Measurements from ENCODE around the gene KRABD2.
"Not testable (repeated sequence)": the region's sequence is repeated elsewhere in the genome, so short reads cannot be mapped to it uniquely, and the experiment has no call there.

Gene KRABD2

GRCh38 chr17:8402921-8403536 lies 26.5 kb upstream of the KRABD2 start:
- no peaks in the 10 kb centered on the region for H3K9me3 Mint-ChIP-seq
- H3K36me3 Mint-ChIP-seq (ENCODE audit: insufficient read depth): no peaks in the 10 kb centered on the region
- no peak for DNase-seq
- H3K4me1 Mint-ChIP-seq (ENCODE audit: low read depth): no peaks in the 10 kb centered on the region
- no peak overlapping the region for H3K4me3 Mint-ChIP-seq
- H3K27me3 Mint-ChIP-seq (ENCODE audit: low read depth): peaks cover 44% of the 10 kb centered on the region
- ATAC-seq: no peak

- Mint-ChIP-seq H3K9me3 (no peaks in the 10 kb centered on the region), H3K4me1 (ENCODE audit: low read depth) (no peaks in the 10 kb centered on the region), H3K4me3 (no peak overlapping the region), H3K27me3 (ENCODE audit: low read depth) (peaks cover 53% of the 10 kb centered on the region), H3K36me3 (ENCODE audit: insufficient read depth) (no peaks in the 10 kb centered on the region)
- DNase-seq: no peak
- no peak for ATAC-seq
These were observed 24.6 kb upstream of the KRABD2 start for GRCh38 chr17:8401107-8401506.

DNA sequence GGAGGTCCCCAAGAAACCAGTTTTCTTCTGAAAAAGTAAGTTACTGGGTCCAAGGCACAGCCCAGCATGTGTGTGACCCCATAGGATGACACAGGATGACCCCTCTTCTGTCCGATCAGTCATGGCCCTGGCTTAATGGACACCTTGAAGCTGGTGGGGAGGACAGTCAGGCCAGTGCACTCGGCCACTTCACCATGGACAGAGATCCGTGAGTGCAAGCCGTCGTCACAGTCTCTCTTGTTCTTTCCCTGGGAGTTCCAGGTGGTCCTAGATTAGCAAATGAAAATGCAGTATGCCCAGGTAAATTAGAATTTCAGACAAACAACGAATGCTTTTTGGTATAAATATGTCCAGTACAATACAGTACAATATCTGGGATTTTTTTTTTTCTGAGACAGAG lies 22.5 kb upstream of the KRABD2 start:
- peaks cover 2% of the 10 kb centered on the region for H3K4me1 Mint-ChIP-seq (ENCODE audit: low read depth)
- peaks cover 55% of the 10 kb centered on the region for H3K27me3 Mint-ChIP-seq (ENCODE audit: low read depth)
- DNase-seq: no peak
- no peaks in the 10 kb centered on the region for H3K36me3 Mint-ChIP-seq (ENCODE audit: insufficient read depth)
- H3K4me3 Mint-ChIP-seq: no peak overlapping the region
- ATAC-seq: no peak
- H3K9me3 Mint-ChIP-seq: no peaks in the 10 kb centered on the region

DNA sequence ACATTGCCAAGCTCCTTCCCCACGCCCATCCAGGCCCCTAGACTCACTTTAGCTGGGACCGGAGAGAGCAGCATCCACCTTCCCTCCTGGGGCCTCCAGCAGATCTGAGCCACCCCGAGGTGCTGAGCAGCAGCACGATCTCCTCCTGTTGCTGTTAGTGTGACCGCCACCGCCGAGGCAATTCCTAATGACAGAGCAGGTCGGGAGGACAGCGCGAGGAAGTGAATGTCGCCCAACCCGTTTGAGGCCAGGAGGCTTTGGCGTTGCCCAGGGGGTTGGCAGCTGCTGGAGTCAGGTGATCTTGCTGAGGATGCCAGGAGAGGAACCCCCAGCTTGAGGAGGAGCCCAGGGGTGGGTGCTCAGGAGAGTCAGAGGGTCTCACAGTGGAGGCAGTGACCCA lies 21.1 kb upstream of the KRABD2 start, which contains the start of gene RNF222:
Gene RNF222, minus strand, starts transcription at position 192 of the 400 bp plus-strand sequence. CDS start 4,366 bp downstream, outside the sequence.
- no peak for DNase-seq
- H3K4me1 Mint-ChIP-seq (ENCODE audit: low read depth): peaks cover 9% of the 10 kb centered on the region
- no peak within 1 kb of the TSS for H3K4me3 Mint-ChIP-seq
- no peaks in the 10 kb centered on the region for H3K9me3 Mint-ChIP-seq
- no peak for ATAC-seq
- no peaks in the 10 kb centered on the region for H3K36me3 Mint-ChIP-seq (ENCODE audit: insufficient read depth)
- peaks cover 49% of the 10 kb centered on the region for H3K27me3 Mint-ChIP-seq (ENCODE audit: low read depth)

- H3K27me3 Mint-ChIP-seq (ENCODE audit: low read depth): peaks cover 26% of the 10 kb centered on the region
- ATAC-seq: not testable (repeated sequence)
These were observed 18.0 kb upstream of the KRABD2 start for GRCh38 chr17:8394497-8394896.

GRCh38 chr17:8393470-8394231 lies 17.1 kb upstream of the KRABD2 start:
- H3K27me3 Mint-ChIP-seq (ENCODE audit: low read depth): peaks cover 22% of the 10 kb centered on the region
- no peak overlapping the region for H3K4me3 Mint-ChIP-seq
- ATAC-seq: peak; percentile 82 to 92
- no peaks in the 10 kb centered on the region for H3K9me3 Mint-ChIP-seq
- peaks cover 9% of the 10 kb centered on the region for H3K4me1 Mint-ChIP-seq (ENCODE audit: low read depth)
- DNase-seq: peak; percentile 27
- no peaks in the 10 kb centered on the region for H3K36me3 Mint-ChIP-seq (ENCODE audit: insufficient read depth)

More at GRCh38 chr17:8394497-8394896, 18.0 kb upstream of the KRABD2 start:
- not testable (repeated sequence) for H3K9me3 Mint-ChIP-seq; DNase-seq; H3K4me3 Mint-ChIP-seq; H3K4me1 Mint-ChIP-seq (ENCODE audit: low read depth); H3K36me3 Mint-ChIP-seq (ENCODE audit: insufficient read depth)

DNA sequence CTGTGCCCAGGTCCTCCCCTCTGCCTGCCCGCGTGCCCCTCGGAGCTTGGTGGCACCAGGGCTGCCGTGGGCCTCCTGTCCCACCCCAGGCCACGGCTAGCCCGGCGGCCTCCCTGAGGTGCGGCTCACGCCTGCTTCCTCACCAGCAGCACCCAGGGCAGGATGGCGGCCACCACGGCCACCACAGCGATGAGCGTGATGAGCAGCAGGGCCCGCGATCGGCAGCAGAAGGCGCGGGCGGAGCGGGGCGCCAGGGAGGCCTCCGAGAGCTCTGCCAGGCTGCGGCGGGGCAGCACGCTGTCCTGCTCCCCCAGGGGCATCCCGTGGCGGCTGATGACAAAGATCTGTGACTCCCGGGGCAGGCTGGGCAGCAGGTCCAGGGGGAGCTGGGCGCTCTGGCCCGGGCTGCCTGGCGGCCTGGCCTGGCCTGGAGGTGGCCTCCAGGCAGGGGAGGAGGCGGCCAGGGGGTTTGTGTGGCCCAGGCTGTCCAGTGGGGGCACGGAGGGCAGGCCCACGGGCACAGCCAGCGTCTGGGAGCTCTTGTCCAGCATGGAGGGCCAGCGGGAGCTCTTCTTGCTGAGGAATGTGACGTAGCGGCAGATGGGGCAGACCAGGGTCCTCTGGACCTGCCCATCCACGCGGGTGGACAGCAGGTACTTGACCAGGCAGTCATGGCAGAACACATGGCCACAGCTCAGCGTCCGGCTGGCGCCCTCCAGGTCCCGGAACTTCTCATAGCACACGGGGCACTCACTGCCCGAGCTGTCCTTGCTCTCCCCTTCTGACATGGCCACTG lies 16.4 kb upstream of the KRABD2 start:
- no peak for ATAC-seq
- Mint-ChIP-seq H3K4me1 (ENCODE audit: low read depth) (peaks cover 13% of the 10 kb centered on the region), H3K27me3 (ENCODE audit: low read depth) (peaks cover 15% of the 10 kb centered on the region), H3K9me3 (no peaks in the 10 kb centered on the region), H3K36me3 (ENCODE audit: insufficient read depth) (no peaks in the 10 kb centered on the region), H3K4me3 (no peak overlapping the region)
- no peak for DNase-seq

DNA sequence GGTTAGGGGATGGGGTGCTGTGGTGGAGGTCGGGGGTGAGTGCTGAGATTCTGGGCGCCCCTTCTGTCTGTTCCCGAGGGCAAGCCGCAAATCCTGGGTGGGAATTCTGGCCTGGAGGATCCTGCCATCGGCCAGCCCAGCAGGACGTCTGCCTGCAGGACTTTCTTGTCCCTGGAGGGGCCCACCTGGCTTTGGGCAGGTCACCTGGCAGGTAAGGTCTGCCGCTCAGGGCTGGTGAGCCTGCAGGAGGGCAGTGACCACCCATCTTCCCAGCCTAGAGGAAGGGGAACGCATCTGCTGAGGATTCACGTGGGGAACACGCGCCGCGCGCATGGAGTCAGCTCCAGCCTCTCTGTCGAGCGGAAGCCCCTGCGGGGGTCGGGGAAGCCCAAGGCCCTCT lies 15.8 kb upstream of the KRABD2 start:
- no peaks in the 10 kb centered on the region for H3K9me3 Mint-ChIP-seq
- DNase-seq (no peak), ATAC-seq (no peak)
- H3K27me3 Mint-ChIP-seq (ENCODE audit: low read depth): peaks cover 9% of the 10 kb centered on the region
- peaks cover 17% of the 10 kb centered on the region for H3K4me1 Mint-ChIP-seq (ENCODE audit: low read depth)
- no peak overlapping the region for H3K4me3 Mint-ChIP-seq
- no peaks in the 10 kb centered on the region for H3K36me3 Mint-ChIP-seq (ENCODE audit: insufficient read depth)

GRCh38 chr17:8391711-8392110 lies 15.2 kb upstream of the KRABD2 start:
- Mint-ChIP-seq H3K9me3 (no peaks in the 10 kb centered on the region), H3K36me3 (ENCODE audit: insufficient read depth) (no peaks in the 10 kb centered on the region), H3K4me3 (no peak overlapping the region), H3K27me3 (ENCODE audit: low read depth) (peaks cover 5% of the 10 kb centered on the region), H3K4me1 (ENCODE audit: low read depth) (peaks cover 19% of the 10 kb centered on the region)
- no peak for DNase-seq
- ATAC-seq: no peak

DNA sequence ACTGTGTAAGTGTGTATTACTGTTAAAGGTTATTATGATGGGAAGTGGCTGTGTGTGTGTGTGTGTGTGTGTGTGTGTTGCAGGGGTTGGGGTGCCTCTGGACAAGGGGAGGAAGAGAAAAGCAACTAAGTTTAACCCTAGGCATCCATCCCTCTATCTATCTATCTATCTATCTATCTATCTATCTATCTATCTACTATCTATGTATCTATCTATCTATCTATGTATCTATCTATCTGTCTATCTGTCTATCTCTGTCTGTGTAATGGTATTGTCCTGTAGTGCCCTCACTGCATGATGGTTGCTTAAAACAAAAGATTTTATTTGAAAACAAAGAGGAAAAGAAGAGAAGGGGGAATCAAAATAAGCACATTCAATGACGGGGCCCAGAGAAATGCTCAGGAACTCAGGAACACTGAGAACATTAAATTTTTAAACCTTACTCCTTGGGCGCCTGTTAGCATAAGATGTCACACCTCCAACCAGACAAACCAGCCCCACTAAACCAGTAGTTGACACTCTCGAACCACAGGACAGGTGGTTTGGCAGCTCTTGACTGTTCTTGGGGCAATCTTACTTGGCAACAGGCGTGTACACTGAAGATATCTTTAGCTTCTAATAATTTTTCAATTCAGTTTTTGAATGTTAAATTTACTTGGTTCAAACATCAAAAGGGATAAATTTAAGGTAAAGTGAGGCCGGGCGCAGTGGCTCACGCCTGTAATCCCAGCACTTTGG lies 11.6 kb upstream of the KRABD2 start:
- DNase-seq: no peak
- no peak overlapping the region for H3K4me3 Mint-ChIP-seq
- H3K36me3 Mint-ChIP-seq (ENCODE audit: insufficient read depth): no peaks in the 10 kb centered on the region
- ATAC-seq: no peak
- no peaks in the 10 kb centered on the region for H3K27me3 Mint-ChIP-seq (ENCODE audit: low read depth)
- peaks cover 25% of the 10 kb centered on the region for H3K4me1 Mint-ChIP-seq (ENCODE audit: low read depth)
- H3K9me3 Mint-ChIP-seq: no peaks in the 10 kb centered on the region

GRCh38 chr17:8386841-8387240 lies 10.3 kb upstream of the KRABD2 start:
- H3K36me3 Mint-ChIP-seq (ENCODE audit: insufficient read depth): peaks cover 12% of the 10 kb centered on the region
- H3K4me1 Mint-ChIP-seq (ENCODE audit: low read depth): peaks cover 28% of the 10 kb centered on the region
- no peaks in the 10 kb centered on the region for H3K9me3 Mint-ChIP-seq
- DNase-seq (no peak), ATAC-seq (no peak)
- H3K27me3 Mint-ChIP-seq (ENCODE audit: low read depth): no peaks in the 10 kb centered on the region
- no peak overlapping the region for H3K4me3 Mint-ChIP-seq

DNA sequence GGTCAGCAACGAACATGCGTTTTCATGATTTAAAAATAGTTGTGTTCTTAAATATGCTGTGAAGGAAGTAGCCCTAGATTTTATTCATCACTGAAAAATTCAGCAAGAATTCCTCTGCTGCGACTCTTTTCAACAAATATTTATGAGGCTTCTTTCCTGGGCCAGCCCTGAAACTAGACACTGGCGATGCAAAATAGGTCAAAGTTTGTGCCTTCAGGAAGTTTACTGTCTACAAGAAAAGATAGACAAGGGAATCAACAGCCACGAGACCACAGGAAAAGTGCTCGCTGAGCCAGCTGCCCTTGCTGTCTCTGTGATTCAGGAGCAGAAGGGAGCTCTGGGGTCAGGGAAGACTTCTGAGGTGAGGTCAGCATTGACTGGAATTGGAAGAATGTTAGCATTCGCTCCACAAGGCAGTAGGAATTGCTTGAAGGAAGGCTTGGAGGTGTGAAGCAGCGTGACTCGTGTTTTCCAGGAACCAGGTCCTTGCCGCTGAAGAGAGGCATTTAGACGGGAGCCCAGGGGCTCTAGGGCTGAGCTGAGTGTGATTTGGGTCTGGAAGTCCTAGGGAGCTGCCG lies 8.4 kb upstream of the KRABD2 start:
- no peaks in the 10 kb centered on the region for H3K27me3 Mint-ChIP-seq (ENCODE audit: low read depth)
- ATAC-seq (no peak), DNase-seq (no peak)
- peaks cover 44% of the 10 kb centered on the region for H3K4me1 Mint-ChIP-seq (ENCODE audit: low read depth)
- H3K36me3 Mint-ChIP-seq (ENCODE audit: insufficient read depth): peaks cover 29% of the 10 kb centered on the region
- H3K9me3 Mint-ChIP-seq: no peaks in the 10 kb centered on the region
- peak overlapping the region; percentile 100 for H3K4me3 Mint-ChIP-seq

DNA sequence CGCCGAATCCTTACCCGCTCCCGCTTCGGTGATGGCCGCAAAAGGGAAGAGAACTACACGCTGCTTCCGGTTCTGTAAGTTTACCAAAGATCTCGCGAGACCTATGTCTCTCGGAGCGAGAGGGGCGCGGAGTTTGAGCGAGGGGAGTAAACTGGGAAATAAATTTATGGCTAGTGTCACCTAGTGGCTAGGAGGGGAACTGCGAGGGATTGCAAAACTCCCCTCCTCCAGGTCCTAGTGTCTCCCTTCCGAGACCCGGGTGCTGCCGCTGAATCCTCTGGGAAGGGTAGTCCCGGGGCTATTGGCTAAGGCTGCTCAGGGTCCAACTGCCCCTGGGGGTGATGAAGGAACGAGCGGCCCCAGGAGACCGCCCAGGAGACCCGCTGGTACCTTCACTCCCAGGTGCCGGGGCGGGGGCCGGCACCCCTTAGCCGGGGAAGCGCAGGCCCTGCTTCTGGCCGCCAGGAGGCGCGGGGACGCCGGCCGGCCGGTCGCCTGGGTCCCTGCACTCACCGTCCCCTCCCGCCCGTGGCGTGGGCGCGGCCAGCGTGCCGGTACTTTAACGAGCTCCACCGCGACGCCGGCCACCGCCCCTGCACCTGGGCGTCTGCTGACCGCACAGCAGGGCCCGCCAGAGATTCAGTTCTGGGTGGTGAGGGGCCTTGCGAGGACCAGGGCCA lies 6.8 kb upstream of the KRABD2 start, which contains the start of gene RPL26:
Gene RPL26, minus strand, starts transcription at position 51 of the 680 bp plus-strand sequence. CDS start 883 bp downstream, outside the sequence.
- Mint-ChIP-seq H3K36me3 (ENCODE audit: insufficient read depth) (peaks cover 41% of the 10 kb centered on the region), H3K4me1 (ENCODE audit: low read depth) (peaks cover 58% of the 10 kb centered on the region), H3K9me3 (no peaks in the 10 kb centered on the region), H3K27me3 (ENCODE audit: low read depth) (no peaks in the 10 kb centered on the region), H3K4me3 (peak within 1 kb of the TSS; percentile 100)
- peak; percentile 92 for DNase-seq
- ATAC-seq: peak; percentile 92
